ENCODE results near the gene MYL5.
"Not testable (repeated sequence)": the region's sequence is repeated elsewhere in the genome, so short reads cannot be mapped to it uniquely, and the experiment has no call there.

MYL5 gene

DNA sequence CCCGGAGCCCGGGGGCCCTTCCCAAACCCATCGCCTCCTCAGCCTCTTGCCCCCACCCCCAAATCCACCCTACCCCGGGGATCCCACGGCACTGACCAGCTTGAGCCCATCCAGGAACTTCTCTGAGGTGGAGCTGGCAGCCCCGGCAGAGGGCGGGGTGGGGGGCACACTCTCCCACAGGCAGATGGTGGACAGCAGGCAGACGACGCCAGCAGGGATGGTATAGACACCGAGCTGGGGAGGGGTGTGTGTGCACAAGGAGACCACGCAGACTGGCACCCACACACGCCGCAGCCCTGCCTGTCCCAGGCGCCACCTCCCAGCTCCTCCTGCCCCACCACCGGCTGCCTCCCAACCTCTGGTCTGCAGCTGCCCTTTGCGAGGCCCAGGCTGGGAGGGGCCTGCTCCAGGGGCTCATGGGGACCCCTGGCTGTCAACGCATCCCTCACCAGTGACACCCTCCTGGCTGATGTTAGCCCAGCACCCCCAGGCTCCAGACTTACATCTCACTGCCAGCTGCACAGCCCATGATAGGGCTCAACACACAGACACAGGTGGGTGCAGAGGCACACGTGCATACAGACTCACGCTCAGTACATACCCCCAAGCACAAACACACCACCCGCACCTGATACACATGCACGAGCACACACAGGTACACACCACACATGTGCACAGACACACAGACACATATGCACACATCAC lies 10.4 kb downstream of the MYL5 start:
- no peak for DNase-seq (ENCODE audit: low read depth)

DNA sequence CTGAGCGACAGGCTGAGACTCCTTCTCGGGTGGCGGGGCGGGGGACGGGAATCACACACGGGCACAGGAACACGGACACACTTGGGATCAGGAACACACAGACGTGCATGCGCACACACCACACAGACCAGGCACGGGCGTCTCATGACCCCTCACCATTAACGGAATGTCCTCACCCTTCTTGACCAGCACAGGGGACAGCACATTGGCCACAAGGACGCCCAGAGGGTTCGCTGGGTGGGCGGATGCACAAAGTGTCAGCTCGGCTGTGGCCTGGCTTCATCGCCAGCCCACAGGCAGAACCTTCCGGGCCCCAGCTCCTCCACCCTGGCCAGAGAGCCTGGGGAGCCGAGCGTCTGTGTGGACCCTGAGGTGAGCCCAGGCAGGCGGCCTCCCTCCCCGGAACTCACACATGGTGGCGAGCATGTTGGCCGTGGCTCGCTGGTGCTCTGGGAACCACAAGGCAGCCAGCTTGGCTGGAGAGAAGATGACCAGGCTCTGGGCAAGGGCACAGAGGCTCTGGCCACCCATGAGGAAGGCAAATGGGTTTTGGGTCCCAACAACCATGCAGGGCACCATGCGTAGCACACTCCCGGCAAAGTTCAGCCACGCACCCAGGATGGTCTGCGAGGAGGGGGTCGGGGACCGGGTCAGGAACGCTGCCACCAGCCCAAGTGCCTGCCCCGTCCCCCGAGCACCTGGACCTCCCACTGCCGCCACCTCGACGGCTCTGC lies 11.5 kb downstream of the MYL5 start:
- no peak for DNase-seq (ENCODE audit: low read depth)

DNA sequence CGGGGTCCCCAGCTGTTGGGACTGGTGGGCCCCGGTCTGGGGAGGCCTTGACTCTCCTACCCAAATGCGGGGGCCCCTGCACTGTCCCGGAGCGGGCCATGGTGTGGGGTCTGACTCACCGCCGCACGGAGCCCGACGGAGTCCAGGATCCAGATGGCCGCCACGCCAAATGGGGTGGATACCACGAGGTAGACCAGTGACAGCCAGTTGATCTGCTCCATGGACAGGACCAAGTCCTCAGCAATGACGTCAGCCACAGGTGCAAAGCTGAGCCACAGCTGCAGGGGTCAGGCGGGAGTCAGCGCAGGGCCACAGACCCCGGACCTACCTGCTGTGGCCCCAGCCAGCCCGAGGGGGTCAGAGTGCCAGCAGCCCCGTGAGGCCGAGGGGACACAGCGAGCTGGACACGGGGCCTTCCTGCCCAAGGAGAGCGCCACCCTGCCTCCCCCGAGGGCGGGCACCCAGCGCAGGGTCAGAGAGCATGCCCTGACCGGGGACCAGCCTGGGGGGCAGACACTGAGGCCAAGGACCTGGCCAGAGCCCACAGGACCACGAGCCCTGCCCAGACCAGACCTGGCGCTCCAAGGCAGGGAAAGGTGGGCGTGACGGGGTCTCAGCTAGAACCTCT lies 12.2 kb downstream of the MYL5 start:
- DNase-seq (ENCODE audit: low read depth), result no peak

DNA sequence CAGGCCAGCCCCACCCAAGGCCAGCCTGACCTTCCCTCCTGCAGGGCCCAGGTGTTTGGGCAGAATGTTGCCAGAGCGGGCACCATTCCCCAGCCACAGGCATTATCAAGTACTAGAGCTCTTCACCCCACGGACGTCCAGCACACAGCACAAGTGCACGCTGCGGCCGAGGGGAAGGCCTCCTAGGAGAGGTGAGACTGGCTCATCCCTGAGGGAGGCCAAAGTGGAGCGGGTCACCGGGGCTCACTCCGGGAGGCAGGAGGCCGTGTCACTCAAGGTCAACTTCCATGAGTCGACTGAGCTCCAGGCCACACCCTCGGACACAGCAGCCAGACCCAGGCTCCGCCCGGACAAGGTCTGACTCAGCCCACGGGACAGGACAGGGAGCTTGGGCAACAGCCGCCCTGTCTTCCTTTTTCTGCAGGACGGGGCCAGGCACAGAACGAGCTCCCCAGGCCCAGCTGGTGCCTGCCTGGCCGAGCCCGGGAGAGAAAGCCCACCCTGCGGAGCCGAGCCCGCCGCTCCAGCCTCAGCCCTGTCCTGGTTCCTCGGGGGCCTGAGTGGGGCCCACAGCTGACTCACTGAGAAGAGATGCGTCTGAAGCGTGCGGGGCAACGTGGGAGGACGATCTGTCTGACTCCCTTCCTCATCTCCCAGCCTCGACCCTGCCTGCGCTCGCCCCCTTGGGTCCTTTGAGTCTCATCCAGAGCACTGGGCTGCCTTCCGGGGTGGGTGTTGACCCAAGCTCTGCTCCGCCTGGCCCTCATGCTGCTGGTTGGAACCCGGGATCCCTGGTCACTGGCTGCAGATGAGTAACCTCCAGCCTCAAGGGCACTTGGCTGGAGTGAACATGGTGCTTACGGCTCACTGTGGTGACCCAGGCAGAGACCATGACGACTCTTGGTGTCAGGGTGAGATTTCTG lies 13.0 kb downstream of the MYL5 start:
- DNase-seq (ENCODE audit: low read depth), result no peak

DNA sequence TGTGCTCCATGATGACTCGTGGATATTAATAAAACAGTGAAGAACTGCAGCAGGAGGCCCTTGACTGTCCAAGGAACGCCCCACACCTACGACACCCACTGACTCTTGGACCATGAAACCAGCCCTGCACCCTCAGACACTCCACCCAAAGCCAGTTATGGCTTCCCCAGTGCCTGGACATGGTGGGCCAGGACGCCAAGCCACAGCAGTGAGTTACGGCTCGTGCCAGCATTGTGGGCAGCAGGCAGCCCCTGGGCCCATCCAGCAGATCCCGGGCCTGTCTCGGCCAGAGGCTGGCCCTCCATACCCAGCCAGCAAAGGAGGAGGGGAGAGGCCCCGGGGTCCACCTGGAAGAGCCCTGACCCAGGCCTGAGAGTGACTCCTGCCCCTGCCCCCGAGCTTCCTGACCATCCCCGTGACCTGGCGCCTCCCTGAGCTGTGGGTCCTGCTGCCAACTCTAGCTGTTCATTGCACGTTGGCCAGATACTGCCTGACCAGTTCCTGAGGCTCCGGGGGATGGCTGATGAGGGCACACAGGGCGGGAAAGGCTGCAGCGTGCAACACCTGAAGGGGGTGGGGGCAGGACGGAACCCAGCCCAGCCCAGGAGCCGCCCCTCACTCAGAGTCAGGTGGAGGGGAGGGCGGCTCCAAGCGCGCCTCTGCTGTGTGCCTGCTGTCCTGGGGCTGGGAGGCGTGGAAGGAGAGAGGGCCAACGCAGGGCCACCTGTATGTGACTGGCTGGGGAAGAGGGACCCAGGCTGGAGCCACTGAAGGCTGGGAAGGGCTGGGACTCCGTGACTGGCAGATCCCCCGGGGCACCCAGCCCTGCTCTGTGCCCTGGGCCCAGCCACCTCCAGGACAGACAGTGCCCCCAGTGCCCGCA lies 13.9 kb downstream of the MYL5 start:
- DNase-seq (ENCODE audit: low read depth), result no peak

DNA sequence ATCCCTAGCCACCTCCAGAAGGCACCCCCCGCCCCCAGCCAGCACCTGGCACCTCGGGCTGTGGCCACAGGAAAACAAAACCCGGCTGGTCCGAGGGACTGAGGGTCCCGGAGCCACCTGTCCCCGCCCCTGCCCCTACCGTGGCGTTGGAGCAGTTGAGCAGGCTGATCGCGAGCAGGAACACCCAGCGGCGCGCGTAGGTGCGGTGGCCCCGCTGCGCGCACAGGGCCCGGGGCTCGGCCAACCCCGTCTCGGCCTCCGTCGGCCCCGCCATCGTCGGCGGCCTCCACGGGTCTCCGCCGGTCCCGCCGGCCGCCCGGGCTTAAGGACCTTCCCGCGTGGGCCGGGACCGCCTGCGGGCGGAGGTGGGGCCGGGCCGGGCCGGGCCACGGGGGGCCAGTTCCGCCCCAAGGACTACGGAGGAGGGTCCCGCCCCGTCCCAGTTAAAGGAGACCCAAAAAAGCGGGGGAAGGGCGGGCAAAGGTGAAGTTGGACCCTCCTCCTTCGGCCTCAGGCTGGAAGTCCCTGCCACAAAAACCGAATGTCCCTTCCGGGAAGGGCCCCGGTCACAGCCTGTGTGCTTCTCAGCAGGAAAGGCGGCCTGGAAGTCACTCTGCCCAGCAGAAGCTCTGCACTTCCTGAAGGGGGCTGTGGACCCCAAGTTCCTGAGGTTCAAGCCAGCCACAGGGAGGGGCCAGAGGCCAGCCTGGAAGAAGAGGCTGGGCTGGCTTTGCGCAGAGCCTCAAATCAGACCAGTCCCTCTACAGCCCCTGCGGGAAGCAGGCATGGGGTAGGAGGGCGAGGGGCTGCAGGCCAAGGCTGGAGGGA lies 14.7 kb downstream of the MYL5 start, which contains the start of gene SLC49A3:
Gene SLC49A3 (minus strand): TSS at position 298 of the 828 bp plus-strand sequence. CDS start 24 bp downstream, at position 274.
- DNase-seq (ENCODE audit: low read depth), result no peak

DNA sequence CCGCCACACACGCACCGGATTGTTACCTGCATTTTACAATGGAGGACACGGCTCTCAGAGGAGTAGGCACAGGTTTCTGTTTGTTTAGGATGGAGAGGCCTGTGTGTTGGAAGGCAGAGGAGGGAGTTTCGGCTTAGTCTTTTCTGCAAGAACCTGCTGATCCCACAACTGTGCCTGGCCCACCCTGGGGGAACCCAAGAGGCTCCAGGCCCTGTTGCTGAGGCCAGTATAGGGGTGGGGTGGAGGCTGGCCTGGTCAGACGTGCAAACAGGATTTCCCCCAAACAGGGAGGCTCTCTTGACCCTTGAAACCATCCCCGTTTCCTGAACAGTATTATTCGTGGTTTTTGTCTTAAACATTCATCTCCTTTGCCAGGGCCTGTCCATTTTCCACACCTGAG lies 15.4 kb downstream of the MYL5 start:
- DNase-seq (ENCODE audit: low read depth), result no peak

DNA sequence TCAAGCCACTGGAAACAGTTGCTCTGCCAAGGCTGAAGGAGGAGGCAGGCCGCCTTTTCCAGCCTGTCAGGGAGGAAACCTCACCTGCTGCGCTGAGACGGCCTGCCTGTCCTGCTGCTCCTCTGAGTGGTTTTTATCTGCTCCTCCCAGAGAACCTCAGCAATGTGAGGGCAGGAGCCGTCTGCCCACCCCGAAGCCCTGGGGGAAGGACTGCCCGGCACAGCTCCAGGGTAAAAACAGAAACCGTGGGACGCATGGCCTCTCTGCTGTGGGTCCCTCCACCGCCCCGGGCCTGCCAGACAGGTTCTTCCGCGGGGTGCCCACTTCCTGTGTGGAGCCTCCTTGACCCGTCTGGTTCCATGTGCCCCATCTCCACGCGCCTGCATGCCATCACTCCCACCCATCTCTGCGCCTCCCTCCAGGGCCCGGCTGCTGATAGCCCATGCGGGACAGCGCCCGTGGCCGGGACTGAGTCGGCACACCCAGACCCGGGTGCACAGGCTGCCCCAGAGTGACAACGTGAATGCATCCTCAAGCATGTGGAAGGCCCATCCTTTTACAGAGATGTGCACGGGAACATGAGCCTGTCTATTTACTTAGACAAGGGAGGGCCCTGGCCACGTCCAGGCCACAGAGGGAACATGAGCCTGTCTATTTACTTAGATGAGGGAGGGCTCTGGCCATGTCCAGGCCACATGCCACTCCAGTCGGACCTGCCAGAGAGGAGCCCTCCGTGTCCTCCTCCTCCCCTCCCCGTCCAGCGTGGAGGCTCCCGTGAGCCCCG lies 18.6 kb downstream of the MYL5 start:
- DNase-seq (ENCODE audit: low read depth), result no peak

DNA sequence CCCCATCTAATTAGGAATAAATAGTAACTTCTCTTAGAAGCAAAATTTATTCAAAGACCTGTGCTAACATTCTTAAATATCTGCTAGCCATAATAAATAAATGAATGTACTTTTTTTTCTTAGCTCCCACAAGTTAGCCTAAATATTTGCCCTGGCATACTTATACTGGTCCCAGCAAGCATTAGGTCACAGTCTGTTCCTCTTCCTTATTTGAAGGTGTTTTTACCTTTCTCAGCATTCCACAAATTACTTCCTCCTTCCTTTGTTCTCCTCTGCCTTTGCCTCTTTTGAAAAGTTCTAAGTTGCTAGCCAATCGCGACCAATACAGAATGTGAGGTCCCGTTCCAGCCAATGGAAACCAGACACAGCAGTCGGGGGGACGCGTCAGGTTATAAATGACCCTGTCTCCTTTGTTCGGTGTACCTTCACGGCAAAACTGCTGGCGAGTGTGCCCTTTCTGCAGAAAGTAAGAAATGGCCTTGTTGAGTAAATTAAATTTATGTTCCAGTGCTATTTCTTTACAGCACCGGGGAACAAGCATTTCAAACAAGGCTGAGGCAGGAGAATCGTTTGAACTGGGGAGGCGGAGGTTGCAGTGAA lies 20.1 kb downstream of the MYL5 start:
- DNase-seq (ENCODE audit: low read depth), result not testable (repeated sequence)

DNA sequence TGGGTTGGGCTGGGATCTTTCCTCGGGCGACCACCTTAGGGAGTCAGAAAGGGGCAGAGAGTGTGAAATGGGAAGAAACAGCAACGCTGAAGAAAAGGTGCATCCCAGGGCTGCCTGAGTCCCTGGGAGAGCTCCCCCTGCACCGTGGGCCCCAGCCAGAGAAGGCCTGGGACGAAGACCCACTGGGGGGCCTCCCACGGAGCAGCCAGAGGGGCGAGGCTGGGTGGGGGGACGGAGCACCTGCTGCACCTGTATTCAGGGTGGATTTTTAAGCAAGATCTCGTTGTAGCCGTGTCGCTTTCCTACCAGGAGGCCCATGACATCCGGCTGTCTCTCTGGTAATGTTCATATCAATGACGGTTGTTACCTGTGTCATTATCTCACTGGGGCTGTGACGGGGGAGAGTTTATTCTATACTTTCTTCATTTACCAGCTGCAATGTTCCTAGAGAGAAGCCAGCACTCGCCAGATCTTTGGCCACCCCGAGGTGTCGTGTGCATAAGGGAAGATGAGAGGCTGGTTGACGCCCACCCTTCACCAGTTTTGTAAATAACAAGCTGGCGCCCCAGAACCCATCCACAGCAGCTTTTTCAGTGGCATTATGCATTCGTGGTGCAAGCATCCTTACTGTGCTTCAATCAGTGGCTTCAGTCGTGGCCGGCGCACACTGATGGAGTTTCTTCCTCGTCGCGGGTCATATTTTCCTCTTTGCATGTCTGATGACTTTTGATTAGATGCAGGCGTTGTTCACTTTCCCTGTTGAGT lies 25.7 kb downstream of the MYL5 start:
- DNase-seq (ENCODE audit: low read depth), result no peak

DNA sequence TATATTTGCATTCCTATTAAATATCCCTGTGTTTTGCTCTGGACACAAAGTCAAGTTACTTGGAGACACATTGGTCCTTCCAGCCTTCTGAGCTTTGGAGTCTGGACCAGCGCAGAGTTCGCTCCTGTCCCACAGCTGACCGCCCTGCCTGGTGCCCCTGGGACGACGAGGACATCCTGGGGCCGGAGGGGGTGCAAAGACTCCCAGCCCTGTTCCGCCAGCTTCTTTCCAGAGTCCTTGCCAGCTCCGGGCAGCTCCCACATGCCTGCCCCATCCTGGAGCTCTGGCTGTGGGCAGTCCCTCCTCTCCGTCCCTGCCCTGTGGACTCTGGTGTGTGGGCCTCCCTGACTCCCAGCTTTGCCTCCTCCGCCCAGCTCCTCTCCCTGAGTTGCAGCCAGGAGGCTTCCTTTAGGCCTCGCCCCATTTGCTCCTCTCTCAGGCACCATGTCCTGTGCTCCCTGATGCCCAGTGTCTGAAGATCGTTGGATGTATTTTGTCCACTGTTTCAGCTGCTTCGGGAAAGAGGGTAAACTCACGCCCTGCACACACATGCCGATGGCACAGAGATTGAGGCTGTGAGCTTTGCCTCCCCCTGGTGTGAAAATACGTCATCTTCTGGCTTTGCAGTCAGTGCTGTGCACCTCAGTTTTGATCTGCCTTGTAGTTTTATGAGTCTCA lies 26.4 kb downstream of the MYL5 start:
- DNase-seq (ENCODE audit: low read depth), result no peak

DNA sequence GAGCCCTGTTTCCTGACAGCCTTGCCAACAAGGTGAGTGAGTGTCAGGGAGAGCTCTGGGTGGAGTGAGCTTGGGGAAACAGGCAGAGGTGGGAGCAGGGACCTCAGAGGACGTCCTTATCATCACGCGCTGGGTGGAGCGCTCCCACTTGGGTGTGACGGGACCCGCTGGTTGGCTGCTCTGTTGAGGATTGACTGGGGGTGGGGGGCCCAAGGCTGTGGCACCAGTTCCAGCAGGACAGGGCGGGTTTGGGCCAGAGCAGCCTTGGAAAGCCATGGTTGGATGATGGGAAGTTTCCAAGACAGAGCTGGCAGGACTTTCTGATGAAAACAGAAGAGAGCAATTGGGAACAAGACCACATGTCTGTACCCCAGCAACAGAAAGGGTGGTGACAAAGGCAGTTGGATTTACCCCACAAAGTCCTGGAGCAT lies 28.3 kb downstream of the MYL5 start:
- no peak for DNase-seq (ENCODE audit: low read depth)

DNA sequence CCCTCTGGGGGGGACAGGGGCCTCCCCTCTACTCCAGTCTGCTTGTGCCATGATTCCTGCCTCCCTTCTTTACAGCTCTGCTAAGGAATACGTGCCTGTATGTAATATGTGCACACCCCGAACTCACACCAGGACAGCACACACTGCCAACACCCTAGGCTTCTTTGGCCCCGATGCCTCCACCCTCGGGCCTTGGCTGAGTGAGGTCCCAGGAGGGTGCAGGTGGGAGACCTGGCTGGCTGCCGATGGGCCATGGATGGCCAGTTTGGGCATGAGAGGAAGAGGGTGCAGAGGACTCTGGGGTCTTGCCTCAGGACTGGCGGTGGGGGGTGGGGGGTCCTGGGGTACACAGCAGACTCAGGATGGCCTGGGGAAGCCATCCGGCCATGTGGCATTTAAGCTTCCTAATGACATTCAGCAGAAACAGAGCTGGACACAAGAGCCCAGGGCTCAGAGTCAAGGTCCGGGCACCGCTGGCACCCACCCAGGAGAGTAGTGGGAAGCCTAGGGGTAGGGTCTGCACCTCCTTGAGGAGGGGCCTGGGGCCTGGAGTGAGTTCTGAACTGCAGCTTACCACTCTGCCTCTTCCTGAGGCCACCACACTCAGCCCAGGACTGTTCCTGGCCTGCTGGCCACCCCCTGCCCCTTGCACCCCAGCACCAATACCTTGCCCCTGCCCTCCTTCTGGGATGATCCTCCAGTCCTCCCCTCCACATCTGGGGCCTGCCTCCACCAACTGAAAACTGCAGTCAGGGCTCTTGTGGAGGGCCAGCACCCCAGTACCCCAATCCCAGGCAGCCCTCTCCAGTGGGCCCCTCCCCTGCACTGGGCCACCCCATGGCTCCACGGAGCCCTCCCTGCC lies 29.2 kb downstream of the MYL5 start:
- no peak for DNase-seq (ENCODE audit: low read depth)

DNA sequence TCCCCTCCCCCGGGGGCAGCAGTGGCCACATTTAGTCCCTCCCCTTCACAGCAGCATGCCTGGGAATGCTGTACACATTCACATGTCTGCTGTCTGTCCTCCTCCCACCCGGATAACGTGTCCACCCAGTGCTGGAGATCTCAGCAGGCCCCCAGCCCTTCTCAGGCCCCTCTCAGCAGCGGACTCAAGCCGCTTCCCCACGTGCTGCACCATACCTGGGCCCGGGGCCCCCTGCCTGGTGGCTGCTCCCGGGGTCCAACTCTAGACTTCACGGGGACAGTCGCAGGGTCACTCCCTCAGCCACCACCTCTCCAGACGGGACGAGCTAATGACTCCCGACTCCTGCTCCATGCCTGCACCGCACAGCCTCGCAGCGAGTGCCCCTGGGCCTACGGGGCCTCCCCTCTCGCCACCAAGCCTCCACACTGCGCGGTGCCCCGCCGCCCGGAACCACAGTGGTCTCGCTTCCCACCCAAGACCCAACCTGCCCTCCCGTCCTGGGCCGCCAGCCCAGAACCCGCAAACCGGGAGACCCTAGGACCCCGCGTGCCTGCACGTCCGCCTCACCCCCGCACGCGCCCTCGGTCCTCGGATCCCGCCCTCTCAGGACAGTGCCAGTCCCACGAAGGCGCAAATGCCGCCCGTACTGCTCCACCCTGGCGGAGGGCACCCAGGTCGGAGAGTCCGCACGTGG lies 30.0 kb downstream of the MYL5 start:
- DNase-seq (ENCODE audit: low read depth), result no peak

DNA sequence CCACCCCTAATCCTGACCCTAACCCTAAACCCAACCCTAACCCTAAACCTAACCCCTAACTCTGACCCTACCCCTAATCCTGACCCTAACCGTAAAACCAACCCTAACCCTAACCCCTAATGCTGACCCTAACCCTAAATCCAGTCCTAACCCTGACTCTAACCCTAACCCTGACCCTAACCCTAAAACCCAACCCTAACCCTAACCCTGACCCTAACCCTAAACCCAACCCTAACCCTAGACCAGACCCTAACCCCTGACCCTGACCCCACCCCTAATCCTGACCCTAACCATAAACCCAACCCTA lies 30.6 kb downstream of the MYL5 start:
- DNase-seq (ENCODE audit: low read depth), result no peak

Data from activated T-cell treated with anti-CD3 and anti-CD28 coated beads for 1 hour (primary cell).